ENCODE measurements around the gene ZNF536.

DNA sequence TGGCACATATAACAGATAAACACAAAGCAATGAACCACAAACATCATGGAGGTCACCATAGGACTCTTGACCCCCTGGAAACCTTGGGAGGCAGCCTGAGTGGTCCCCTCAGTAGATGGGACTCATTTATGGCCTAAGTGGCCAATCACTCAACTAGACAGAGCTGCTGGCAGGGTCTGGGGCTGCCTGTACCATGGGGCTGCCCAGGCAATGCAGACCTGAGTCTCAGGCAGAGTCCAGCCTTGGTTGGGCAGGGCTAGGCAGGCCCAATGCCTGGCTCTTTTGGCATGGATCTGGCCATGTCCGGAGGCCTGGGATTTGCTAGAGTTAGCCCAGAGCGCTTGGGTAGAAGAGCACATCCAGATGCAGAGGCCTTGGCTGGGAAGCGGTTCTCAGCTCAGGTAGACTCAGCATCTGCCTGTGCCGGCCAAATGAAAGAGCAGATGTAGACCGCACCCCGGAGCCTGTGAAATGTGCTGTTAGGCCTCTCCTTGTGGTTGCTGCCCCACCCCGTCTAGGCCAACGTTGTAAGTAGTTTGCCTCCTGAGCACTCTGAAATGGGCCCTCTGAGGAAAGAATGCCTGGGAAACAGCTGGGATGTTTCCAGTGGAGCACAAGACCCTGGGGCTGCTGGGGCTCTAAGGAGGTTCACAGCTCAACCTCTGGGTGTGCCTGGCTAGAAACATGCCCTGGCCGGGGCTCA lies 171.2 kb downstream of the ZNF536 start:
- TF ChIP-seq CTCF (IDR thresholded peaks at IDR 0.05) (no peak), POLR2A (IDR thresholded peaks at IDR 0.05) (no peak), EP300 (IDR thresholded peaks at IDR 0.05; ENCODE audit: low read depth) (no peak)
